Measurements from ENCODE around the gene TNRC6C.
"Not testable (repeated sequence)": the region's sequence is repeated elsewhere in the genome, so short reads cannot be mapped to it uniquely, and the experiment has no call there.

Gene TNRC6C

GRCh38 chr17:78129351-78130089 lies 171.0 kb downstream of the TNRC6C start:
- no peak for DNase-seq

- no peak for DNase-seq
These were observed 171.6 kb downstream of the TNRC6C start for GRCh38 chr17:78130090-78130436.

GRCh38 chr17:78130437-78131101 lies 172.1 kb downstream of the TNRC6C start, which contains the start of gene TMC8:
Gene TMC8 (plus strand): TSS chr17:78130771. CDS start chr17:78131589, 818 bp downstream.
- DNase-seq: no peak

- peak; percentile 12 for DNase-seq
These were observed 172.9 kb downstream of the TNRC6C start for GRCh38 chr17:78131172-78132083.

- peak; percentile 14 for DNase-seq
These were observed 173.7 kb downstream of the TNRC6C start for GRCh38 chr17:78132084-78132676.

GRCh38 chr17:78132767-78133178 lies 174.3 kb downstream of the TNRC6C start:
- no peak for DNase-seq

- DNase-seq: no peak
These were observed 174.9 kb downstream of the TNRC6C start for GRCh38 chr17:78133179-78133951.

GRCh38 chr17:78133971-78134898 lies 175.7 kb downstream of the TNRC6C start:
- no peak for DNase-seq

GRCh38 chr17:78134899-78135385 lies 176.4 kb downstream of the TNRC6C start:
- DNase-seq: no peak

- no peak for DNase-seq
These were observed 177.5 kb downstream of the TNRC6C start for GRCh38 chr17:78135858-78136500.

- no peak for DNase-seq
These were observed 179.1 kb downstream of the TNRC6C start for GRCh38 chr17:78137392-78138203.

GRCh38 chr17:78138204-78139060 lies 179.9 kb downstream of the TNRC6C start:
- no peak for DNase-seq

- not testable (repeated sequence) for DNase-seq
These were observed 181.3 kb downstream of the TNRC6C start for GRCh38 chr17:78139861-78140168.

GRCh38 chr17:78140169-78141051 lies 181.9 kb downstream of the TNRC6C start:
- peak; percentile 92 for DNase-seq

GRCh38 chr17:78141437-78142118 lies 183.1 kb downstream of the TNRC6C start:
- no peak for DNase-seq

- no peak for DNase-seq
These were observed 183.8 kb downstream of the TNRC6C start for GRCh38 chr17:78142119-78142861.
